GM11168 (cell line): ENCODE results near the gene MTA3.
"Not testable (repeated sequence)": the region's sequence is repeated elsewhere in the genome, so short reads cannot be mapped to it uniquely, and the experiment has no call there.

ENCODE experiments used
- in situ Hi-C: fragments of 300-500 bp; cut with MboI; formaldehyde crosslinking; loops from one replicate; pipeline ENCODE4 v1.12.0; 2022; ENCODE audit warnings: low sequenced_read_pairs; ENCODE audit not compliant: unreplicated experiment

The MTA3 gene

DNA sequence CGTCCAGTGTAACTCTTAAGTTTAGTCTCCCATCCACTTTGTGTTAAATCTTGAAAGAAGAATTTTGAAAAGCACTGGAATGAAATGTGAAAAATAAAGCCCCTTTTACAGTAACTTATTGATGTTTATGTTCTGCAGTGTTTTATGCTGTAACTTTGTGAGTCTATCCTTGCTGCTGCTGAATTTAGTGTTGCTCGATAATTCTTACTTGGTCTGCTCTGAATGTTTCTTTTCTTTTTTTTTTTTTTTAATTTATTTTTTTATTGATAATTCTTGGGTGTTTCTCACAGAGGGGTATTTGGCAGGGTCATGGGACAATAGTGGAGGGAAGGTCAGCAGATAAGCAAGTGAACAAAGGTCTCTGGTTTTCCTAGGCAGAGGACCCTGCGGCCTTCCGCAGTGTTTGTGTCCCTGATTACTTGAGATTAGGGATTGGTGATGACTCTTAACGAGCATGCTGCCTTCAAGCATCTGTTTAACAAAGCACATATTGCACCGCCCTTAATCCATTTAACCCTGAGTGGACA, 36.0 kb downstream of the MTA3 start:
- in situ Hi-C loops, result not testable (repeated sequence)

DNA sequence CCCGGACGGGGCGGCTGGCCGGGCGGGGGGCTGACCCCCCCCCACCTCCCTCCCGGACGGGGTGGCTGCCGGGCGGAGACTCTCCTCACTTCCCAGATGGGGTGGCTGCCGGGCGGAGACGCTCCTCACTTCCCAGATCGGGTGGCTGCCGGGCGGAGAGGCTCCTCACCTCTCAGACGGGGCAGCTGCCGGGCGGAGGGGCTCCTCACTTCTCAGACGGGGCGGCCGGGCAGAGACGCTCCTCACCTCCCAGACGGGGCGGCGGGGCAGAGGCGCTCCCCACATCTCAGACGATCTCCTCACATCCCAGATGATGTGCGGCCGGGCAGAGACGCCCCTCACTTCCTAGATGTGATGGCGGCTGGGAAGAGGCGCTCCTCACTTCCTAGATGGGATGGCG, 37.7 kb downstream of the MTA3 start:
- in situ Hi-C loops, result not testable (repeated sequence)

DNA sequence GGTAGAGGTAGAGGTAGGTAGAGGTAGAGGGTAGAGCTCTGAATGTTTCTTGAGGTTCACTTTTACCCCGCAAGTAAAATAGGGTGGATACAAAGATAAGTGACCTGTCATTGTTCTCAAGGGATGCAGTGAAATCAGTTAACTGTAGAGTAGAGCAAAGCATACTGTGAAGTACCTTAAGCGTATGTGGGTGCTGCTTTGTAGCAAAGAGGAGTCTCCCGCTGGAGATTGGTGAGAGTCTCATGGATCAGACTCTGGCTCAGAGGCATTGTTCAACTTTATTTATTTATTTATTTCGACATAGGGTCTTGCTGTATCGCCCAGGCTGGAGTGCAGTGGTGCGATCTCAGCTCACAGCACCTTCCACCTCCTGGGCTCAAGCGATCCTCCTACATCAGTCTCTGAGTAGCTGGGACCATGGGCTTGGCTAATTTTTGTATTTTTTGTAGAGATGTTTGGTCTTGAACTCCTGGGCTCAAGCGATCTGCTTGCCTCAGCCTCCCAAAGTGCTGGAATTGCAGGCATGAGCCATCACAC, 38.7 kb downstream of the MTA3 start:
- in situ Hi-C loops, result no loop called here

DNA sequence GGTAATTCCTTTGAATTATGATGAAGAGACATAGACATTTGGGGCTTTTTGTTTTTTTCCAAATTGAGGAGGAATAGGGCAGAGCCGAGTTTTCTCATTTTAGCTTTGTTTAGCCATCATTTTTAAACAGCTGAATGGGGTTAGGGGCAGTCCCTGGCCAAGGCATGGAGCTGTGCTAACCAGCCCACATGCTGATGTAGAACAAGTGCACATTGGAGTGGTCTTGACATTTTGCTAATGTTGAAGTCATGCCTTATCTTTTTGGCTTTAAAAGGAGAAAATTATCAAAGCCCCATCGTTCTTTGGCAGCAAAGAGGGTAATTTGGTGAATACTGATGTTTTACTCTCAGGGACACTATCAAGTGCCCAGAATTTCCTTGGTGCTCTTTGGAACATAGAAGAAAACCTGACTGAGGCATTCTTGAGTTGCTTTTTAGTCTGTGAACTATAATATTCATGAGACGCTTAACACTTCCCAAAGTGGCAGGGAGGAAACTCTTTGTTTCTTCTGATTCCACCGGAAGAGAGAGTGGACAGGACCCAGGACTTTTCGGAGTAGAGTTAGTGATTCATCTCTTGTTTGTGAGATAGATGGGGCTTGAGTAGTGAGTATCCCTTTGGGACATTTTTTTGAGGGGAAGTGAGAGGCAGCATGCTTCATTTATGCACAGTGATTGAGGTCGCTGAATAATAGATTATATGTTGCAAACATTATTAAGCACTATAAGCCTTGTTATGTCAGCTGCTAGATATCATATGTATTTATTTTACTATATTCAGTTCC, 45.0 kb downstream of the MTA3 start:
- in situ Hi-C loops, result no loop called here

DNA sequence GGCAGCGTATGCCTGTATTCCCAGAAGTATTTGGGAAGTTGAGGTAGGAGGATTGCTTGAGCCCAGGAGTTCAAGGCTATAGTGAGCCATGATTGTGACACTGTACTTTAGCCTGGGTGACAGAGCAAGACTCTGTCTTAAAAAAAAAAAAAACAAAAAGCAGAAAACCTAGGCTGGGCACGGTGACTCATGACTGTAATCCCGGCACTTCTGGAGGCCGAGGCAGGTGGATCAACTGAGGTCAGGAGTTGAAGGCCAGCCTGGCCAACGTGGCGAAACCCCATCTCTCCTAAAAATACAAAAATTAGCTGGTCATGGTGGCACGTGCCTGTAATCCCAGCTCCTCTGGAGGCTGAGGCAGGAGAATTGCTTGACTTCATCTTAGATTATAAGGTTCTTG, 46.4 kb downstream of the MTA3 start:
- in situ Hi-C loops, result no loop called here

DNA sequence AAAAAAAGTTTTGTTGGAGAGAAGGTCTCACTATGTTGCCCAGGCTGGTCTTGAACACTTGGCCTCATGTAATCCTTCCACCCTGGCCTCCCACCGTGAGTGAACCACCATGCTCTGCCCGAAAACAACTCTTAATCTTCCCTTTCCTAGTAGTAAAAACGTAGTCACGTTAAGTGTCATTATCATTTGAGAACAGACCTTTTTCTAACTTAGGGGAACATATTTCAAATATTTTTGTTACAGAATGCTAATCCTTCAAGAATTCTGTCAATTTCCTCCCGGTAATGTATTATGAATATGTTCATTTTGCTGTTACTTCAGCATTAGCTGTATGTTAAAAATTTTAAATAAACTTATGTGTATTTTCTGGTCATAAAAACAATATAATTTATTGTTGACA, 49.7 kb downstream of the MTA3 start:
- in situ Hi-C loops, result no loop called here

DNA sequence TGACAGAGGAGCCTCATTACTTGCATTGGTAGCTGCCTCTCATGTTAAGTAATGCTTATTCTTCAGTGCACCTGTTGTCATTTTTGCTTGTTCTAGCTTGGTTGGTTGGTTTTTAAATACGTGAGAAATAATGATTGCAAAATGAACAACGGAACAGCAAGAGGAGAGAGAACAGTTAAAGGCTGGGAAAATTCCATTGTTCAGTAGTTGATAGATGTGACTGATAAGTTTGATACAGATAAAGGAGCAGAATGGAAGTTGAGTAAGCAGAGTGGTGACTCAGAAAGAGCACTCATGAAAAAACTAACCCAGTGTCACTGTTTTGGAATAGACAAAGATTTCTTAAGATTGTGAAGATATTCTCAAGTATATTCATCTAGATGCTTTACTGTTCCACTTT, 50.5 kb downstream of the MTA3 start:
- in situ Hi-C loops, result no loop called here

DNA sequence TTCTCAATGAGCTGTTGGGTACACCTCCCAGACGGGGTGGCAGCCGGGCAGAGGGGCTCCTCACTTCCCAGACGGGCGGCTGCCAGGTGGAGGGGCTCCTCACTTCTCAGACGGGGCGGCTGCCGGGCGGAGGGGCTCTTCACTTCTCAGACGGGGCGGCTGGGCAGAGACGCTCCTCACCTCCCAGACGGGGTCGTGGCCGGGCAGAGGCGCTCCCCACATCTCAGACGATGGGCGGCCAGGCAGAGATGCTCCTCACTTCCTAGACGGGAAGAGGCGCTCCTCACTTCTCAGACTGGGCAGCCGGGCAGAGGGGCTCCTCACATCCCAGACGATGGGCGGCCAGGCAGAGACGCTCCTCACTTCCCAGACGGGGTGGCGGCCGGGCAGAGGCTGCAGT, 53.2 kb downstream of the MTA3 start:
- in situ Hi-C loops, result not testable (repeated sequence)

DNA sequence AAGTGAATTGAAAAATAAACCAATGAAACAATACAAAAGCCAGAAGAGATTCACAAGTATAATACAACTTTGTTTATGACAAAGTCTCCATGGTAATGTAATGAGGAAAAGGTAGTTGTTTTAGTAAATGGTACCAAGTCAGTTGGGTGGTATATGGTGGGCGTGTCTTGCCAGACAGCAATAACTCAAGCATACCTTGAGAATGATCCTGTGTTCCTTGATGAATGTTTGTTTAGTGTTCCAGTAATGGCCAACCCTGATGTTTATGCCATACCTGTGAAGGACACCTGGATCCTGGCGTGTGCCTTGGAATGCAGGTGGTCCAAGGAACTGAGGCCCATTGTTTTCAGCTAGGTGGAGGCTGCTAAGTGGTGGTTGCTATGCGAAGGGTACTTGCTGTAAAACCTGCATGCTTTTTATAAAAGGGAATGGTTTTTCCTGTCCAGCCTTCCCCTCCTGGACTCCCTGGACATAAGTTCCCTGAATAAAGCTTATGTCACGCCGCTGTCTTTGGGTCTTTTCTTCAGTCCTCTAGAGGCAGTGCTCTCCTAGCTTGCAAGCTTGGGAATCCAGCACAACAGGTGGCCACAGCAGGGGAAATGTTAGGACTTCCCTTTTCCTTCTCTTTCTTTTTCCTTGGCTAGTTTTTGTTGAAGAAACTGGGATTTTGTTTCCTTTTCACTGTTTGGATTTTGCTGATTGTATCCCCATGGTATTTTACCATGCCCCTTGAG, 54.7 kb downstream of the MTA3 start:
- in situ Hi-C loops, result no loop called here

DNA sequence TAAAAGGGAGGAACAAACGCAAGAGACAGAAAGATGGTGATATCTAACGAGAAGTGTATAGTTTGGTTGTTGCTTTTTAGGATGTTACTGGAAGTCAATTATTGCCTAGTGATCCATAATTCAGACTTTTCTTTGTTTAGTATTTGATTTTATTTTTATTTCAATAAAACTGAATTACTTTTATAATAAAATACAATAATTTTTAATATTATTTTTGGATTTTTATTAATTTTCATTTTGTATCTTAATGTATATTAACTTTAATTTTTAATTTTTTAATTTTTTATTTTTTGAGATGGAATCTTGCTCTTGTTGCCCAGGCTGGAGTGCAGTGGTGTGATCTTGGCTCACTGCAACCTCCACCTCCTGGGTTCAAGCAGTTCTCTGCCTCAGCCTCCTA, 55.6 kb downstream of the MTA3 start:
- in situ Hi-C loops, result no loop called here

DNA sequence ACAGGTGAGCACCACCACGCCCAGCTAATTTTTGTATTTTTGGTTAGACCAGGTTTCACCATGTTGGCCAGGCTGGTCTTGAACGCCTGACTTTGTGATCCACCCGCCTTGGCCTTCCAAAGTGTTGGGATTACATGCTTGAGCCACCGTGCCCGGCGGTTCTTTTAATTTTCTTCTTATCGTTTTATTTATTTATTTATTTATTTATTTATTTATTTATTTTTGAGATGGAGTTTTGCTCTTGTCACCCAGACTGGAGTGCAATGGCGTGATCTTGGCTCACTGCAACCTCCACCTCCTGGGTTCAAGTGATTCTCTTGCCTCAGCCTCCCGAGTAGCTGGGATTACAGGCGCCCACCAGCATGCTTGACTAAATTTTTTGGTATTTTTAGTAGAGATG, 59.6 kb downstream of the MTA3 start:
- in situ Hi-C loops, result not testable (repeated sequence)

DNA sequence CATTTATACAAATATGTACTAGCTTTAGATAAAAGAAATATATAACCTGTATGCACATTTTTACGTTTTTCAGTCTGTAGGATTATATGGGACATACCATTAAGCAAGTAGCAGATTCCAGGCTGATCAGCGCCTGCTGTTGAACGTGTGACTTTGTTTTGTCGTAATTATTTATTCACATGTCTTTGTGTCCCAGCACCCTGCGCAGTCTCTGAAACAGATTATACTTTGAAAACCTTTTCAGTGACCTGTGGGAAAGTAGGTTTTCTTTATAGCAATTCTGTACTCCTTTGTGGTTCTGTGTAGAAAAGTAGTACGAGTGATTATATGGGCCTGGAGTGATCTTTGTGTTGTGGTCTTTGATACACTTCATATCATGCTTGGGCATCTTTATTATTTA, 68.5 kb downstream of the MTA3 start:
- in situ Hi-C loops, result no loop called here

DNA sequence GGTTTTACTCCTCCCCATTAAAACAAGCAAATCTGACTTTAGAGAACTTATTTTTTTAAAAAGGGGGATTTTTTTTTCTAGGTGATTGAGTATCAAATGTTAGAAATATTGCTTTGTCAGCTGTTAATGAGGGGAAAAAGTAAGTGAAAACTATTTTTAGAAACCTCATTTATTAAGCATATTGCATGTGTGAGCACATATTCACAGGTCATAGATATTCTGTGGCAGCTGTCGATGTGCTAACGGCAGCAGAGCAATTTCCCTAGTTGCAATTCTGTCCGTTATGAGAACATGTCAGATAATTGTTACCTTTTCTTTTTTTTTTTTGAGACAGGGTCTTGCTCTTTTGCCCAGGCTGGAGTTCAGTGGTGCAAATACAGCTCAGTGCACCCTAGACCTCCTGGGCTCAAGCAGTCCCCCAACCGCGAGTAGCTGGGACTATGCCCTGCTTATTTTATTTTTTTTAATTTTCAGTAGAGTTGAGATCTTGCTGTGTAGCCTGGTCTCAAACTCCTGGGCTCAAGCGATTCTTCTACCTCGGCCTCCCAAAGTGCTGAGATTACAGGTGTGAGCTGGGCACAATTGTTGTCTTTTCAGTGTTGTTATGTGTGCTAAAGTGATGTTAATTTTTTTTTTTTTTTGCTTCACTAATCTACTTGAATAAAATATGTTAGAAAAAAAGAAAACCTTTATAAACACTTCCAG, 69.8 kb downstream of the MTA3 start:
- in situ Hi-C loops, result no loop called here

DNA sequence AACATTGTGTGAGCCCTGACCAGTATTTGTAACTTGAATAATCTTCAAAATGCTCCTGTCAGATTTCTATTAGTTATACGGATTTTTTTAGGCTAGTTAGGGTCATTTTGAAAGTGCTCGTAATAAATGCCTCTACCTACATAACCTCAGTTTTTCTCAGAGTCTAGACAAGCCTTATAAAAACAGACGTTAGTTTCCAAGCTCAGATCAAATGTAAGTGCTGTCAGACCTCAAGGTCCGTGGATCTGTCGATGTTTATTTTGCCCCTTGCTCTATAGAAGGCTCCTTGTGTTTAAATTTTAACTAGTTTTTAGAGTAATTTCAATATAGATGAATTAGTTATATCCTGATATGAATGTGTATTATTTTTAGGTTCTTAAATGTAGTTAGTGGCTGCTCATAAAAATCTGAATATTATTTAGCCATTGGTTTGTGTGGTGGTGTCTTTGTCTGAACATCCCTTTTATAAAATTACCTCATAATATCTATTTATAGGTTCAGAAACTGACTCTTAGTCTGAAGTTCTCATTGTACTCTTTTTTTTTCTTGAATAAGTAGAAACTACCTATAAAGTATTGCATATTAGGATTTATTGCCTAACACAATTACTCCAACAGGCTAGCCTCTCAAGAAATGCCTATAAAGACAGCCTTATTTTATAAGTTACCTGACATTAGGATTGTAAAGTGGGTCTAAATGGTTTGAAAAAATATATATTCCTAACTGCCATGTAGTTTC, 71.1 kb downstream of the MTA3 start:
- in situ Hi-C loops, result no loop called here

DNA sequence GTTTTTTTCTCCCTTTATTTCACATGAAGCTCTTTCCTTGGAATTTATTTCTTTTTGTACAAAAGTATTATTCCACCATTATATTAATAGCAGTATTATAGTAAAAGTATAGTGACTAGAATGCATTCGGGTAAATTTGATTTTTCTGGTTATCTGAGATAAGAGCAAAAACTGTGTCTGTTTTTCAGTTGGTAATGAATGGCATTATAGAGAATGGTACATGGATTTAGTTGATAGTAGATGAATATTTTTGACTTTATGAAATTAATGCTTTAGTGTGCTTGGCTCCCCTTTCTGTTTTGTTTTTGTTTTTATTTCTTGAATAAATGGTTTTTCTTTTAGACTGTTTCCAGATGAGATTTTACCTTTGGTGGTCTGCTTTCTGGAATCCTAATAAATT, 71.8 kb downstream of the MTA3 start:
- in situ Hi-C loops, result no loop called here

DNA sequence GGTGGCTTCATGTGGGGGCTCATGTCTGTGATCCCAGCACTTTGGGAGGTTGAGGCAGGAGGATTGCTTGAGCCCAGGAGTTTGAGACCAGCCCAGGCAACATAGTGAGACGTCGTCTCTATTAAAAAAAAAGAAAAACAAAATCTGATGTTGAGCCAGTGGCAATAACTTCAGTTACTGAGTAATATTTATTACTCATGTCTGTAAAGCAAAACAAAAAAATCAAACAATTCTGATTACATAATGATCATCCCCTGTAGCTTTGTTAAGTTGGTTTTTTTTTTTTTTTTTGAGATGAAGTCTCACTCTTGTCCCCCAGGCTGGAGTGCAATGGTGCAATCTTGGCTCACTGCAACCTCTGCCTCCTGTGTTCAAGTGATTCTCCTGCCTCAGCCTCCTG, 73.9 kb downstream of the MTA3 start:
- in situ Hi-C loops, result not testable (repeated sequence)

DNA sequence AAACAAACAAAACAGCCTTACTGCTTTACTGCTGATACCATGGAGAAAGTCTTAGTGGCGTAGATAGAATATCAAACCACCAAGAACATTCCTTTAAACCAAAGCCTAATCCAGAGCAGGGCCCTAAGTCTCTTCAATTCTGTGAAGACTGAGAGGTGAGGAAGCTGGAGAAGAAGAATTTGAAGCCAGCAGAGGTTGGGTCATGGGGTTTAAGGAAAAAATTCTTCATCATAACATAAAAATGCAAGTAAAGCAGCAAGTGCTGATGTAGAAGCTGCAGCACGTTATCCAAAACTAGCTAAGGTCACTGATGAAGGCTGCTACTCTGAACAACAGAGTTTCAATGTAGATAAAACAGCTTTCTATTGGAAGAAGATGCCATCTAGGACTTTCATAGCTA, 77.1 kb downstream of the MTA3 start:
- in situ Hi-C loops, result no loop called here

DNA sequence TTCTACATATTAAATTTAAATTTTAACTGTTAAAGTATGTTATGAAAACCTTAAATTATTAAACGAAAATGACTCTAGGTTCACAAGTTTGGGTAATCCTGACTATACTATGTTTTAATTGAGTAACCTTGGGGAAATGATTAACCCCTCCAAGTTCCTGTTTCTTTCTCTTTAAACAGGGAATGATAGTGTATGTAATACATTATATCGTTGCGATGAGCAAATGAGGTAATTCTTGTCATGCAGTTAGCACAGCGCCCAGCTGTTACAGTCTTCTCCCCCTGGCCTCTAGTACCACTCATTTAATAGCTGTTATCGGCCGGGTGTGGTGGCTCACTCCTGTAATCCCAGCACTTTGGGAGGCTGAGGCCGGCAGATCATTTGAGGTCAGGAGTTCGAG, 80.4 kb downstream of the MTA3 start:
- in situ Hi-C loops, result no loop called here

DNA sequence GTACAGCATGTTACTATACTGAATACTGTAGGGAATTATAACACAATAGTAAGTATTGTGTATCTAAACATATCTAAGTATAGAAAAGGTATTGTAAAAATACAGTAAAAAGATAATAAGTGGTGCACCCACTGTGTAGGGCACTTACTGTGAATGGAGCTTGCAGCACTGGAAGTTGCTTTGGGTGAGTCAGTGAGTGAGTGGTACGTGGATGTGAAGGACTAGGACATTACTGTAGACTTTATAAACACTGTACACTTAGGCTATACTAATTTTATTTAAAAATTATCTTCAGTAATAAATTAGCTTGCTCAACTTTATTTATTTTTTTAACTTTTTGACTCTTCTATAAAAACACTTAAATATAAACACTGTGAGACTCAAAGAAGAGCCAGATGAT, 82.6 kb downstream of the MTA3 start:
- in situ Hi-C loops, result no loop called here

DNA sequence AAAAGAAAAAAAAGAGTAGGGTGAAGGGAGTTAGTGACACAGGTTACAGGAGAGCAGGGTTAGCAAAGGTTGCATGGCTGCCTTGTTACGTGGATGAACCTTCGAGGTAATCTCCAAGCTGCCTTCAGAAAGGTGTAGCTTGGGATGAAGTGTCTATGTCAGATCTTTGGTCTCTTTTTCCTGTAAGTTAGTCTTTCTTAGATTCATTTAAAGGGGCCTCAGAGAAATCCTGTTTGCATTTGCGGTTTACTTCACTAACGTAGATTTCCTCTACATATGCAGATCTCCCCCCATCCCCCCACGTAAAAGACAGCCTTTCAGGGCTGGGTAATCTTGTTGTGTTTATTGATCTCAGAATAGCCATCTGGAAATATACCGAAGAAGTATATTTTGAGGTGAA, 83.7 kb downstream of the MTA3 start:
- in situ Hi-C loops, result no loop called here
